Measurements from ENCODE around the gene VSIR. TPM values are rescaled to one million over a fixed set of nuclear protein-coding genes. Genes with fewer than 3 reads are reported as not detected.

VSIR gene
- total RNA-seq: 100 to 1,000 TPM; 202 to 512 (median 313) TPM
- polyA plus RNA-seq: 10 to 100 TPM; 34.5 to 84.3 (median 50.4) TPM
- long read RNA-seq, donor 1, full-length matches to known transcripts: 17 of 22 reads
- long read RNA-seq, donor 1, partial matches to known transcripts: 0 of 22 reads
- long read RNA-seq, donor 1, other reads (novel, unspliced or antisense): 5 of 22 reads
- long read RNA-seq, donor 2, full-length matches to known transcripts: 31 of 38 reads
- long read RNA-seq, donor 2, partial matches to known transcripts: 0 of 38 reads
- long read RNA-seq, donor 2, other reads (novel, unspliced or antisense): 7 of 38 reads

DNA sequence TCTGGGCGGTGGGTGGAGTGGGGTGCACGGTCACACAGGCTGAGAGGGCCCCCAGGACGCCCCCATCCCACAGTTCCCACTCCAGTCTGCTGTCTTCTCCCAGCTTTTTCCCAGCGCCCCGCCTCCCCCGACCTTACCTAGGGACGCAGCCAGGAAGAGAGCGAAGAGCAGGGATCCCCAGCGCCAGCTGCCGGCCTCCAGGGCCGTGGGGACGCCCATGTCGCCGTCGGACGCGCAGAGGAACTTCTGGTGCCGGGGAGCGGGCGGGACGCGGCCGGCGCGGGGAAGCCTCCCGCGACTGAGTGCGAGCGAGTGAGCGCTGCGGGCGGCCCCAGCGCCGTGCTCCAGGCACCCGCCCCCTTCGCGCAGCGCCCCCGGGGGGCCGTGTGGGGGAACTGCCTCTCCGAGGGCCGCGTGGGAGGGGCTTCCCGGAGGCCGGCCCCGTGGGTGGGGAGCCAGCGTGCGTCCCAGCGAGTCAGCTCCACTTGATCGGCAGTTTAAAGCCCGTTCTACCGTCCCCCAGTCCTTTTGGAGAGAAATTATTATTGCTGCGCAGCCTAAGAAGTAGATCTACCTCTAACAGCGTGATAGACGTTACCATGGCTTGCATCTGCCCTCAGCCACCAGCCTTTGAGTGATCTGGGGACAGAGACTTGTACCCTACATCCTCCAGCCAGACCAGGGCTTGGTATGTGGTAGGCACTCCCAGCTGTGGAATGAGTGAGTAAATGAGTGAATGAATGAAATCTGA is at the start of gene VSIR:
VSIR (minus strand) TSS at position 300 of the 751 bp plus-strand sequence; CDS start at position 219, 81 bp downstream.
- DNase-seq: peak; percentile 100
- Histone ChIP-seq H3K4me1 (peaks cover 68 to 100% (median 89%) of the 10 kb centered on the region in 6 donors), H3K36me3 (peaks cover 0 to 25% (median 0%) of the 10 kb centered on the region in 6 donors), H3K27ac (peak within 1 kb of the TSS; percentile 80 to 98 (median 95)), H3K9me3 (no peaks in the 10 kb centered on the region), H3K27me3 (replicated peaks in 1 of 7) (no peaks in the 10 kb centered on the region), H3K4me3 (peak within 1 kb of the TSS; percentile 45 to 82 (median 76))
- peak; percentile 98 to 99 (median 98) for TF ChIP-seq POLR2AphosphoS5 (IDR thresholded peaks at IDR 0.05)
- TF ChIP-seq POLR2A (IDR thresholded peaks at IDR 0.05): peak; percentile 88 to 99 (median 95)
- TF ChIP-seq, protein P1, sequence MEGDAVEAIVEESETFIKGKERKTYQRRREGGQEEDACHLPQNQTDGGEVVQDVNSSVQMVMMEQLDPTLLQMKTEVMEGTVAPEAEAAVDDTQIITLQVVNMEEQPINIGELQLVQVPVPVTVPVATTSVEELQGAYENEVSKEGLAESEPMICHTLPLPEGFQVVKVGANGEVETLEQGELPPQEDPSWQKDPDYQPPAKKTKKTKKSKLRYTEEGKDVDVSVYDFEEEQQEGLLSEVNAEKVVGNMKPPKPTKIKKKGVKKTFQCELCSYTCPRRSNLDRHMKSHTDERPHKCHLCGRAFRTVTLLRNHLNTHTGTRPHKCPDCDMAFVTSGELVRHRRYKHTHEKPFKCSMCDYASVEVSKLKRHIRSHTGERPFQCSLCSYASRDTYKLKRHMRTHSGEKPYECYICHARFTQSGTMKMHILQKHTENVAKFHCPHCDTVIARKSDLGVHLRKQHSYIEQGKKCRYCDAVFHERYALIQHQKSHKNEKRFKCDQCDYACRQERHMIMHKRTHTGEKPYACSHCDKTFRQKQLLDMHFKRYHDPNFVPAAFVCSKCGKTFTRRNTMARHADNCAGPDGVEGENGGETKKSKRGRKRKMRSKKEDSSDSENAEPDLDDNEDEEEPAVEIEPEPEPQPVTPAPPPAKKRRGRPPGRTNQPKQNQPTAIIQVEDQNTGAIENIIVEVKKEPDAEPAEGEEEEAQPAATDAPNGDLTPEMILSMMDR (IDR thresholded peaks at IDR 0.05 in 8 of 11, conservative IDR thresholded peaks at IDR 0.05 in 3 of 11): peak; percentile 85 to 100 (median 99)
- WGBS, 5 donors: 0 to 2% (median 0%) methylated on average over 12 to 55 of the region's 55 CpGs
- intact Hi-C loops (cut with DNase I; ENCODE audit: low total_unique reads): loop anchor here (2.0 kb wide), 1 partner anchor 47 kb away; no protein-coding TSS in a partner anchor

DNA sequence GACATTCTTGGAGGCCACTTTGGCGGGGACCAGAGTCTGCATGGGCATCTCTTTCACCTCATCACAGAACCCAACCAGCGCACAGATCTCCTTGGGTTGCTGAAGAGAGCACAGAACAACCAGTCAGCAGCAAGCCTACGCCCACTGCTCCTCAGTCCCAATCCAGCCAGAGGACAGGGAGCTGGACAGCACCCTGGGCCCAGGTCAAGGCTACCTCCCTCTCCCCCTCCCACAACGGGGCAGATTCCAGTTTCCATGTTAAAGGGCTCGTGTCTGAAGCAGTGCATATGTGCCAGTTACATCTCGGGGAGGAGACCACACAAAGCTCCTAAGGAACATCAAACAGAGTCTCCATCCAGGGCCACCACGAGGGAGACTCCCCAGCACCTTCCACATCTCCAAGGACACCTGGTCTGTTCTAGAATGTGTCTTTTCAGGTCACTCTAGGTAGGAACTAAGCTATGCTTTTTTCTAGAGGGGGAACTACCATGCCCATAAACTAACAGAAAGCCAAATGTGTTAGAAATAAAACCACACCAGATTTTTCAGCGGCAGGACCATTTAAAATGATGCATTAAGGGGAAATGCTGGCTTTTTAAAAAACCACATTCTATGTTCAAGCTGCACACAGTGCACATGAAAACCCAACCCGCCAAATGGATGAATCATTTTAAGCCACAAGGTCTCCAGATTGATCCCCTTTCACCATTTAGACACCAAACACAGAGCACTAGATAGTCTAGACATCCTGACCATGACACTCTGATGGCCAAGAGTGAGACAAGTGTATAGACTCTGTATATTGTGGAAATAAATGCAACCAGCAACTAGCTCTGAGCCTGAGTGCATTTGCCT is 48.8 kb upstream of the VSIR start:
- Histone ChIP-seq H3K27ac (peak overlapping the region in 5 of 8 donors; percentile 8 to 92 (median 51)), H3K9me3 (no peaks in the 10 kb centered on the region), H3K4me3 (no peak overlapping the region), H3K36me3 (peaks cover 15 to 100% (median 96%) of the 10 kb centered on the region in 6 donors), H3K4me1 (peaks cover 3 to 81% (median 46%) of the 10 kb centered on the region in 6 donors), H3K27me3 (replicated peaks in 1 of 7) (no peaks in the 10 kb centered on the region)
- intact Hi-C loops (cut with DNase I; ENCODE audit: low total_unique reads): no loop called here
- peak; percentile 46 for DNase-seq
- 74 to 81% (median 75%) methylated on average over 8 to 9 of the region's 9 CpGs for WGBS, 5 donors
- TF ChIP-seq POLR2A (IDR thresholded peaks at IDR 0.05) (no peak), POLR2AphosphoS5 (IDR thresholded peaks at IDR 0.05) (peak; percentile 10 to 24 (median 19))
- TF ChIP-seq, protein P1 (IDR thresholded peaks at IDR 0.05 in 8 of 11, conservative IDR thresholded peaks at IDR 0.05 in 3 of 11): no peak

- Histone ChIP-seq H3K36me3 (peaks cover 15 to 100% (median 95%) of the 10 kb centered on the region in 6 donors), H3K9me3 (no peaks in the 10 kb centered on the region), H3K27me3 (replicated peaks in 1 of 7) (no peaks in the 10 kb centered on the region), H3K27ac (peak overlapping the region in 4 of 8 donors; percentile 85 to 92 (median 88)), H3K4me3 (no peak overlapping the region), H3K4me1 (peaks cover 3 to 89% (median 55%) of the 10 kb centered on the region in 6 donors)
- TF ChIP-seq, protein P1 (IDR thresholded peaks at IDR 0.05 in 8 of 11, conservative IDR thresholded peaks at IDR 0.05 in 3 of 11): no peak
- TF ChIP-seq POLR2A (IDR thresholded peaks at IDR 0.05) (no peak), POLR2AphosphoS5 (IDR thresholded peaks at IDR 0.05) (peak in 1 of 3 donors; percentile 54)
- intact Hi-C loops (cut with DNase I; ENCODE audit: low total_unique reads): no loop called here
- DNase-seq: peak; percentile 32
- 77 to 87% (median 80%) methylated on average over 8 of the region's 8 CpGs for WGBS, 5 donors
Measured at GRCh38 chr10:71820966-71821365, 47.6 kb upstream of the VSIR start.
